HG03280 (cell line): ENCODE results near the gene FDX1.

Source experiments
- ATAC-seq: cut with Tn5 transposase; IDR thresholded peaks from one replicate; pipeline ENCODE4 v1.9.1; 2021; ENCODE audit warnings: mild to moderate bottlenecking, moderate library complexity; ENCODE audit not compliant: unreplicated experiment

FDX1 gene

GRCh38 chr11:110465231-110465630, 35.5 kb downstream of the FDX1 start:
- no peak for ATAC-seq

GRCh38 chr11:110467556-110467955, 37.8 kb downstream of the FDX1 start:
- no peak for ATAC-seq

- no peak for ATAC-seq
These were observed 38.4 kb downstream of the FDX1 start for GRCh38 chr11:110468121-110468520.

GRCh38 chr11:110469127-110469526, 39.4 kb downstream of the FDX1 start:
- ATAC-seq: no peak

- ATAC-seq: no peak
These were observed 41.0 kb downstream of the FDX1 start for GRCh38 chr11:110470716-110471115.

- ATAC-seq: no peak
These were observed 41.6 kb downstream of the FDX1 start for GRCh38 chr11:110471371-110471770.

GRCh38 chr11:110472858-110473257, 43.1 kb downstream of the FDX1 start:
- no peak for ATAC-seq

GRCh38 chr11:110473706-110474105, 44.0 kb downstream of the FDX1 start:
- ATAC-seq: no peak

GRCh38 chr11:110474578-110474977, 44.8 kb downstream of the FDX1 start:
- ATAC-seq: no peak

- no peak for ATAC-seq
These were observed 45.9 kb downstream of the FDX1 start for GRCh38 chr11:110475671-110476070.

GRCh38 chr11:110478410-110478809, 48.7 kb downstream of the FDX1 start:
- ATAC-seq: no peak

GRCh38 chr11:110479108-110480101, 49.7 kb downstream of the FDX1 start:
- no peak for ATAC-seq

GRCh38 chr11:110481523-110481922, 51.8 kb downstream of the FDX1 start:
- ATAC-seq: no peak

GRCh38 chr11:110486156-110486555, 56.4 kb downstream of the FDX1 start:
- no peak for ATAC-seq

- no peak for ATAC-seq
These were observed 58.7 kb downstream of the FDX1 start for GRCh38 chr11:110488446-110488845.

- ATAC-seq: no peak
These were observed 61.1 kb downstream of the FDX1 start for GRCh38 chr11:110490886-110491285.

GRCh38 chr11:110491577-110492320, 62.0 kb downstream of the FDX1 start:
- ATAC-seq: no peak

- ATAC-seq: no peak
These were observed 62.6 kb downstream of the FDX1 start for GRCh38 chr11:110492321-110492685.

GRCh38 chr11:110493346-110493745, 63.6 kb downstream of the FDX1 start:
- no peak for ATAC-seq

- no peak for ATAC-seq
These were observed 67.7 kb downstream of the FDX1 start for GRCh38 chr11:110497231-110497978.

- ATAC-seq: no peak
These were observed 71.7 kb downstream of the FDX1 start for GRCh38 chr11:110501428-110501827.
